Stimulated activated CD8-positive, alpha-beta memory T cell treated with anti-CD3 and anti-CD28 coated beads, Interleukin-12 subunit alpha, Interleukin-12 subunit beta, amount 100 ng/mL, for 4 hours (primary cell): ENCODE data around the gene CTNS.
A peak's percentile ranks its signal among the peaks of the same experiment; 100 is the strongest.

Experiments used
- DNase-seq: peaks from one replicate; pipeline ENCODE4 v3.0.0-alpha.2; 2020; ENCODE audit warnings: low read depth

Gene CTNS

GRCh38 chr17:3659541-3660111 lies 23.1 kb downstream of the CTNS start:
- no peak for DNase-seq

GRCh38 chr17:3660311-3660891 lies 23.8 kb downstream of the CTNS start:
- DNase-seq, result no peak

GRCh38 chr17:3663102-3664011 lies 26.8 kb downstream of the CTNS start:
- no peak for DNase-seq

- no peak for DNase-seq
These were observed 29.3 kb downstream of the CTNS start for GRCh38 chr17:3665834-3666233.

GRCh38 chr17:3666516-3666915 lies 30.0 kb downstream of the CTNS start:
- DNase-seq, result no peak

GRCh38 chr17:3667366-3668278 lies 31.1 kb downstream of the CTNS start:
- DNase-seq, result peak; percentile 7

- DNase-seq, result peak; percentile 99
These were observed 31.9 kb downstream of the CTNS start, which contains the start of the genes EMC6 and TAX1BP3 for GRCh38 chr17:3668279-3669084. EMC6 (plus strand) TSS chr17:3668812; CDS start chr17:3669147, 335 bp downstream. TAX1BP3 (minus strand) TSS chr17:3668578; CDS start chr17:3668526, 52 bp downstream.

- no peak for DNase-seq
These were observed 32.5 kb downstream of the CTNS start for GRCh38 chr17:3669085-3669347.

- DNase-seq, result no peak
These were observed 33.0 kb downstream of the CTNS start for GRCh38 chr17:3669548-3669947.

GRCh38 chr17:3672571-3672970 lies 36.0 kb downstream of the CTNS start:
- no peak for DNase-seq

GRCh38 chr17:3675886-3676285 lies 39.3 kb downstream of the CTNS start:
- DNase-seq, result no peak

- DNase-seq, result no peak
These were observed 41.7 kb downstream of the CTNS start for GRCh38 chr17:3678095-3678820.

- no peak for DNase-seq
These were observed 42.4 kb downstream of the CTNS start for GRCh38 chr17:3678821-3679530.

GRCh38 chr17:3679531-3680126 lies 43.1 kb downstream of the CTNS start:
- DNase-seq, result no peak

GRCh38 chr17:3681057-3681456 lies 44.5 kb downstream of the CTNS start:
- no peak for DNase-seq

GRCh38 chr17:3681565-3681964 lies 45.0 kb downstream of the CTNS start:
- no peak for DNase-seq

GRCh38 chr17:3682033-3682432 lies 45.5 kb downstream of the CTNS start:
- DNase-seq, result no peak

GRCh38 chr17:3683054-3683511 lies 46.5 kb downstream of the CTNS start:
- DNase-seq, result peak; percentile 36

- DNase-seq, result no peak
These were observed 48.6 kb downstream of the CTNS start for GRCh38 chr17:3685174-3685573.
